HepG2 (cell line): ENCODE measurements around the gene FIZ1. TPM values are rescaled to one million over a fixed set of nuclear protein-coding genes. Genes with fewer than 3 reads are reported as not detected.
A peak's percentile ranks its signal among the peaks of the same experiment; 100 is the strongest.

ENCODE experiments used
- CHD2 ChIP-seq: IDR thresholded peaks from 2 replicates; pipeline ENCODE4 v1.6.1; 2011; ENCODE audit warnings: low read depth, low read length, improper control_type of control experiment
- ISL2 ChIP-seq: sonication (generic); formaldehyde crosslinking; IDR thresholded peaks from 2 replicates; pipeline ENCODE4 v1.5.0; 2020; ENCODE audit warnings: missing genetic modification reagents
- KLF9 ChIP-seq: IDR thresholded peaks from 2 replicates; pipeline ENCODE4 v1.6.1; 2016; ENCODE audit warnings: low read depth
- MIER2 ChIP-seq: IDR thresholded peaks from 2 replicates; pipeline ENCODE4 v1.6.1; 2016; ENCODE audit warnings: missing biosample characterization, missing genetic modification reagents
- NFKBIZ ChIP-seq: IDR thresholded peaks from 2 replicates; pipeline ENCODE4 v1.6.1; 2018; ENCODE audit warnings: missing genetic modification reagents, missing compliant biosample characterization
- NR2C2 ChIP-seq: sonication (generic); formaldehyde crosslinking; IDR thresholded peaks from 2 replicates; pipeline ENCODE4 v1.4.0; 2020; ENCODE audit warnings: missing genetic modification reagents, mild to moderate bottlenecking, moderate library complexity, borderline replicate concordance
- PAWR ChIP-seq: sonication (generic); formaldehyde crosslinking; IDR thresholded peaks from 2 replicates; pipeline ENCODE4 v1.4.0; 2020; ENCODE audit warnings: missing genetic modification reagents, mild to moderate bottlenecking, borderline replicate concordance
- PHF20 ChIP-seq: sonication (generic); formaldehyde crosslinking; IDR thresholded peaks from 2 replicates; pipeline ENCODE4 v1.5.0; 2020; ENCODE audit warnings: mild to moderate bottlenecking, missing genetic modification reagents
- SYNCRIP ChIP-seq: fragments of 200-400 bp; formaldehyde crosslinking; IDR thresholded peaks from 2 replicates; pipeline ENCODE4 v1.6.1; 2018; ENCODE audit warnings: mild to moderate bottlenecking, low read depth, low read length; ENCODE audit not compliant: insufficient read depth
- ZEB1 ChIP-seq: IDR thresholded peaks from 2 replicates; pipeline ENCODE4 v1.6.1; 2012; ENCODE audit warnings: mild to moderate bottlenecking, low read depth, inconsistent platforms; ENCODE audit not compliant: insufficient replicate concordance
- ZFP90 ChIP-seq: sonication (generic); formaldehyde crosslinking; IDR thresholded peaks from 2 replicates; pipeline ENCODE4 v1.8.0; 2022; ENCODE audit warnings: missing genetic modification reagents, mild to moderate bottlenecking, inconsistent platforms, borderline replicate concordance
- ZMYM3 ChIP-seq: sonication (generic); formaldehyde crosslinking; IDR thresholded peaks from 2 replicates; pipeline ENCODE4 v1.5.1; 2020; ENCODE audit warnings: mild to moderate bottlenecking, missing genetic modification reagents
- ZNF556 ChIP-seq: sonication (generic); formaldehyde crosslinking; IDR thresholded peaks from 2 replicates; pipeline ENCODE4 v1.4.0; 2020; ENCODE audit warnings: mild to moderate bottlenecking, missing genetic modification reagents, borderline replicate concordance
- polyA plus RNA-seq, 8 experiments: library from polyadenylated mRNA; depleted of rRNA in 3 of 8; stranded (reverse) in 7 of 8; unstranded in 1 of 8; fragments of >200 nt; fragmentation: Illumina TruSeq in 4 of 8; extraction: Trizol in 4 of 8; gene quantifications; 2 replicates each; pipeline versions ENCODE4 v1.2.1 to v1.2.3, GENCODE V29; 2011 to 2016; ENCODE audit warnings: low read depth in 4 of 8, missing spikeins in 1 of 8, mixed read lengths in 1 of 8; ENCODE audit not compliant: insufficient read depth in 1 of 8
- total RNA-seq, 5 experiments: library from RNA; depleted of rRNA; stranded (reverse); fragments of >200 nt; fragmentation: Illumina TruSeq; extraction: Trizol; gene quantifications; 2 replicates each; pipeline ENCODE4 v1.2.3, GENCODE V29; 2016; ENCODE audit warnings: low read depth in 1 of 5
- TF ChIP-seq, protein P1 (sequence below): sonication (generic); formaldehyde crosslinking; IDR thresholded peaks from 2 replicates; pipeline ENCODE4 v1.4.0; 2020; ENCODE audit warnings: mild to moderate bottlenecking, missing genetic modification reagents, borderline replicate concordance
- TF ChIP-seq, protein P2 (sequence below): sonication (generic); formaldehyde crosslinking; IDR thresholded peaks from 2 replicates; pipeline ENCODE4 v1.4.0; 2020; ENCODE audit warnings: missing genetic modification reagents
- TF ChIP-seq, protein P3 (sequence below): fragments of 450-650 bp; IDR thresholded peaks from 2 replicates; pipeline ENCODE4 v1.6.1; 2017
- TF ChIP-seq, protein P4 (sequence below): sonication (generic); formaldehyde crosslinking; IDR thresholded peaks from 2 replicates; pipeline ENCODE4 v1.4.0; 2020; ENCODE audit warnings: missing genetic modification reagents
- TF ChIP-seq, protein P5 (sequence below): sonication (generic); formaldehyde crosslinking; IDR thresholded peaks from 2 replicates; pipeline ENCODE4 v1.8.0; 2022; ENCODE audit warnings: mild to moderate bottlenecking, missing genetic modification reagents, borderline replicate concordance

FIZ1 gene
- total and polyA plus RNA-seq, 2 of the 13 experiments (the other 11 are each of a cell fraction or from before 2014, with no cell fraction given) = 3.6 to 5.9 TPM

DNA sequence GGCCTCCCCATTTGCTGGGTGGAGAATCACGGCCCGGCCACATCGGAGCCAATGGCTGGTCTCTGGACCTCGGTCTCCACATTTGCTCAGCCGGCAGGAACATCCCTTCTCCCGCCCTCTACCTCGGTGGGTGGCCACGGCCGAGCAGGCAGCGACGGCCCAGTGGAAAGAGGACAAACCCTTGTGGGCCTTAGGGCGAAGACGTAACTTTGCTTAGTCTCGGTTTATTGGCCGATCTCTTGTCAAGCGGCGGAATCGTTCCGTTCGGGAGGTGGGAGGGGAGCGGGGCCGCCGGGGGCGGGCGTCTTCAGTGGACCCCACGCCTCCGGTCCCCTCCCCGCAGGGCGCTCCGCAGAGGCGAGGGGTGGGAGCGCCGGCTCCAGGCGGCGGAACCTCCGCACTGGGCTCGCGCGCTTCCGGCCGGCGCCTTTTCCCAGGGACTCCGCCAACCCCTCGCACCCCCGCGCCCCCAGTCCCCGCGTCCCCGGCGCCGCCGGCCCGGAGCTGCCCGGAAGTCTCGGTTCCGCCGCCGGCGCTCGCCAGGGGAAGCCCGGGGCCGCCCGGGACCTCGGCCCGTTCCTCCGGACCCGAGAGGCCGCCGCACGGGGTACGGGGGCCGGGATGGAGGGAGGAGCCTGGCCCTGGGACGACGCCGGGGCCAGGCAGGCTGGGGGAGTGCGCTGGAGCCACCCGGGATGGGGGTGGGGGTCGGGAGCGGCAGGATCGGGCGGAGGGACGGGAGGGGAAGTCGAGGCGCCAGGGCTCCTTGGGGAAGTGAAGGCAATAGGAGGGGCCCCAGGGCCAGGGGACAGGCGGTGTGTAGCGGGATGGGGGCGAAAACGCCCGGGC is 41.5 kb upstream of the FIZ1 start, which contains the start of gene ZNF580 (continued):
- no peak for TF ChIP-seq ZMYM3 (CRISPR knock-in tag)
- no peak for TF ChIP-seq PAWR
- TF ChIP-seq, protein P1, sequence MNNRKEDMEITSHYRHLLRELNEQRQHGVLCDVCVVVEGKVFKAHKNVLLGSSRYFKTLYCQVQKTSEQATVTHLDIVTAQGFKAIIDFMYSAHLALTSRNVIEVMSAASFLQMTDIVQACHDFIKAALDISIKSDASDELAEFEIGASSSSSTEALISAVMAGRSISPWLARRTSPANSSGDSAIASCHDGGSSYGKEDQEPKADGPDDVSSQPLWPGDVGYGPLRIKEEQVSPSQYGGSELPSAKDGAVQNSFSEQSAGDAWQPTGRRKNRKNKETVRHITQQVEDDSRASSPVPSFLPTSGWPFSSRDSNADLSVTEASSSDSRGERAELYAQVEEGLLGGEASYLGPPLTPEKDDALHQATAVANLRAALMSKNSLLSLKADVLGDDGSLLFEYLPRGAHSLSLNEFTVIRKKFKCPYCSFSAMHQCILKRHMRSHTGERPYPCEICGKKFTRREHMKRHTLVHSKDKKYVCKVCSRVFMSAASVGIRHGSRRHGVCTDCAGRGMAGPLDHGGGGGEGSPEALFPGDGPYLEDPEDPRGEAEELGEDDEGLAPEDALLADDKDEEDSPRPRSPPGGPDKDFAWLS (CRISPR knock-in tag) = no peak
- TF ChIP-seq MIER2 (CRISPR knock-in tag) = no peak
- no peak for TF ChIP-seq KLF9
- no peak for TF ChIP-seq ZEB1
- TF ChIP-seq NR2C2 (CRISPR knock-in tag) = no peak
- TF ChIP-seq, protein P2, sequence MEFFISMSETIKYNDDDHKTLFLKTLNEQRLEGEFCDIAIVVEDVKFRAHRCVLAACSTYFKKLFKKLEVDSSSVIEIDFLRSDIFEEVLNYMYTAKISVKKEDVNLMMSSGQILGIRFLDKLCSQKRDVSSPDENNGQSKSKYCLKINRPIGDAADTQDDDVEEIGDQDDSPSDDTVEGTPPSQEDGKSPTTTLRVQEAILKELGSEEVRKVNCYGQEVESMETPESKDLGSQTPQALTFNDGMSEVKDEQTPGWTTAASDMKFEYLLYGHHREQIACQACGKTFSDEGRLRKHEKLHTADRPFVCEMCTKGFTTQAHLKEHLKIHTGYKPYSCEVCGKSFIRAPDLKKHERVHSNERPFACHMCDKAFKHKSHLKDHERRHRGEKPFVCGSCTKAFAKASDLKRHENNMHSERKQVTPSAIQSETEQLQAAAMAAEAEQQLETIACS (CRISPR knock-in tag) = 0 out of 2 replicates have a peak, but pooled peaks have one; percentile 31
- TF ChIP-seq, protein P3, sequence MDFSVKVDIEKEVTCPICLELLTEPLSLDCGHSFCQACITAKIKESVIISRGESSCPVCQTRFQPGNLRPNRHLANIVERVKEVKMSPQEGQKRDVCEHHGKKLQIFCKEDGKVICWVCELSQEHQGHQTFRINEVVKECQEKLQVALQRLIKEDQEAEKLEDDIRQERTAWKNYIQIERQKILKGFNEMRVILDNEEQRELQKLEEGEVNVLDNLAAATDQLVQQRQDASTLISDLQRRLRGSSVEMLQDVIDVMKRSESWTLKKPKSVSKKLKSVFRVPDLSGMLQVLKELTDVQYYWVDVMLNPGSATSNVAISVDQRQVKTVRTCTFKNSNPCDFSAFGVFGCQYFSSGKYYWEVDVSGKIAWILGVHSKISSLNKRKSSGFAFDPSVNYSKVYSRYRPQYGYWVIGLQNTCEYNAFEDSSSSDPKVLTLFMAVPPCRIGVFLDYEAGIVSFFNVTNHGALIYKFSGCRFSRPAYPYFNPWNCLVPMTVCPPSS = no peak
- TF ChIP-seq SYNCRIP = no peak
- no peak for TF ChIP-seq CHD2
- TF ChIP-seq NFKBIZ (CRISPR knock-in tag) = no peak
- TF ChIP-seq, protein P4, sequence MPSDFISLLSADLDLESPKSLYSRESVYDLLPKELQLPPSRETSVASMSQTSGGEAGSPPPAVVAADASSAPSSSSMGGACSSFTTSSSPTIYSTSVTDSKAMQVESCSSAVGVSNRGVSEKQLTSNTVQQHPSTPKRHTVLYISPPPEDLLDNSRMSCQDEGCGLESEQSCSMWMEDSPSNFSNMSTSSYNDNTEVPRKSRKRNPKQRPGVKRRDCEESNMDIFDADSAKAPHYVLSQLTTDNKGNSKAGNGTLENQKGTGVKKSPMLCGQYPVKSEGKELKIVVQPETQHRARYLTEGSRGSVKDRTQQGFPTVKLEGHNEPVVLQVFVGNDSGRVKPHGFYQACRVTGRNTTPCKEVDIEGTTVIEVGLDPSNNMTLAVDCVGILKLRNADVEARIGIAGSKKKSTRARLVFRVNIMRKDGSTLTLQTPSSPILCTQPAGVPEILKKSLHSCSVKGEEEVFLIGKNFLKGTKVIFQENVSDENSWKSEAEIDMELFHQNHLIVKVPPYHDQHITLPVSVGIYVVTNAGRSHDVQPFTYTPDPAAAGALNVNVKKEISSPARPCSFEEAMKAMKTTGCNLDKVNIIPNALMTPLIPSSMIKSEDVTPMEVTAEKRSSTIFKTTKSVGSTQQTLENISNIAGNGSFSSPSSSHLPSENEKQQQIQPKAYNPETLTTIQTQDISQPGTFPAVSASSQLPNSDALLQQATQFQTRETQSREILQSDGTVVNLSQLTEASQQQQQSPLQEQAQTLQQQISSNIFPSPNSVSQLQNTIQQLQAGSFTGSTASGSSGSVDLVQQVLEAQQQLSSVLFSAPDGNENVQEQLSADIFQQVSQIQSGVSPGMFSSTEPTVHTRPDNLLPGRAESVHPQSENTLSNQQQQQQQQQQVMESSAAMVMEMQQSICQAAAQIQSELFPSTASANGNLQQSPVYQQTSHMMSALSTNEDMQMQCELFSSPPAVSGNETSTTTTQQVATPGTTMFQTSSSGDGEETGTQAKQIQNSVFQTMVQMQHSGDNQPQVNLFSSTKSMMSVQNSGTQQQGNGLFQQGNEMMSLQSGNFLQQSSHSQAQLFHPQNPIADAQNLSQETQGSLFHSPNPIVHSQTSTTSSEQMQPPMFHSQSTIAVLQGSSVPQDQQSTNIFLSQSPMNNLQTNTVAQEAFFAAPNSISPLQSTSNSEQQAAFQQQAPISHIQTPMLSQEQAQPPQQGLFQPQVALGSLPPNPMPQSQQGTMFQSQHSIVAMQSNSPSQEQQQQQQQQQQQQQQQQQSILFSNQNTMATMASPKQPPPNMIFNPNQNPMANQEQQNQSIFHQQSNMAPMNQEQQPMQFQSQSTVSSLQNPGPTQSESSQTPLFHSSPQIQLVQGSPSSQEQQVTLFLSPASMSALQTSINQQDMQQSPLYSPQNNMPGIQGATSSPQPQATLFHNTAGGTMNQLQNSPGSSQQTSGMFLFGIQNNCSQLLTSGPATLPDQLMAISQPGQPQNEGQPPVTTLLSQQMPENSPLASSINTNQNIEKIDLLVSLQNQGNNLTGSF (CRISPR knock-in tag) = no peak
- TF ChIP-seq, protein P5, sequence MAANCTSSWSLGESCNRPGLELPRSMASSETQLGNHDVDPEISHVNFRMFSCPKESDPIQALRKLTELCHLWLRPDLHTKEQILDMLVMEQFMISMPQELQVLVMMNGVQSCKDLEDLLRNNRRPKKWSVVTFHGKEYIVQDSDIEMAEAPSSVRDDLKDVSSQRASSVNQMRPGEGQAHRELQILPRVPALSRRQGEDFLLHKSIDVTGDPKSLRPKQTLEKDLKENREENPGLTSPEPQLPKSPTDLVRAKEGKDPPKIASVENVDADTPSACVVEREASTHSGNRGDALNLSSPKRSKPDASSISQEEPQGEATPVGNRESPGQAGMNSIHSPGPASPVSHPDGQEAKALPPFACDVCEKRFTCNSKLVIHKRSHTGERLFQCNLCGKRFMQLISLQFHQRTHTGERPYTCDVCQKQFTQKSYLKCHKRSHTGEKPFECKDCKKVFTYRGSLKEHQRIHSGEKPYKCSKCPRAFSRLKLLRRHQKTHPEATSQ = no peak; the same call in 1 of the 2 replicates
- no peak for TF ChIP-seq ZFP90 (CRISPR knock-in tag)
- no peak for TF ChIP-seq PHF20 (CRISPR knock-in tag)
- peak; percentile 66; the same call in 1 of the 2 replicates for TF ChIP-seq ZNF556 (CRISPR knock-in tag)
- peak; percentile 26; the same call in 1 of the 2 replicates for TF ChIP-seq ISL2 (CRISPR knock-in tag)
